Prostate gland (tissue), 2 donors: ENCODE results near the gene ADK.

Experiments
- CTCF ChIP-seq, 4 experiments: fragments of 200-600 bp in 2 of 4; fragments of 450-650 bp in 2 of 4; sonication (generic) in 2 of 4; IDR thresholded peaks; 1 replicate in 3 of 4; 2 replicates in 1 of 4; pipeline ENCODE4 v1.5.1; 2016 to 2019; ENCODE audit warnings: antibody characterized with exemption in 4 of 4, mild to moderate bottlenecking in 2 of 4, moderate library complexity in 2 of 4
- POLR2A ChIP-seq: fragments of 450-650 bp; IDR thresholded peaks from one replicate; pipeline ENCODE4 v1.6.1; 2016; ENCODE audit warnings: antibody characterized with exemption, mild to moderate bottlenecking
- POLR2AphosphoS5 ChIP-seq: sonication (generic); formaldehyde crosslinking; IDR thresholded peaks from one replicate; pipeline ENCODE4 v1.6.1; 2017; ENCODE audit warnings: antibody characterized with exemption

DNA sequence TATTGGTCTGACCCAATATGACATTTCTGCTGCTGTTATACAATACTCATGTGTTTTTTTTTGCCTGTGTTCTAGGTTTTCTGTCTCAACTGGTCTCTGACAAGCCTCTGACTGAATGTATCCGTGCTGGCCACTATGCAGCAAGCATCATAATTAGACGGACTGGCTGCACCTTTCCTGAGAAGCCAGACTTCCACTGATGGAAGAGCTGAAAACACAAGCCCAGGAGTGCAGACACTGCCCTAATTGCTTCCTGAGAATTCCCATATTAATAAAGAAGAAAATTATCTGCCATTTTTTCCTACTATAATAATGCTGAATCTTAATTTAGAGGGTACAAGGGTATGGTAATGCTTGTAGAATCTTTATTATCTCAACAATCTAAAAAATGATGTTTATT lies 557.2 kb downstream of the ADK start:
- no peak for TF ChIP-seq CTCF (IDR thresholded peaks at IDR 0.05)
- TF ChIP-seq POLR2AphosphoS5: no peak
- TF ChIP-seq POLR2A: no peak
